ENCODE results near the gene CCDC6. TPM values are rescaled to one million over a fixed set of nuclear protein-coding genes. Genes with fewer than 3 reads are reported as not detected.
"Not testable (repeated sequence)": the region's sequence is repeated elsewhere in the genome, so short reads cannot be mapped to it uniquely, and the experiment has no call there.

Gene CCDC6
- total RNA-seq, 1 experiment from 2014 or later, result 13.2 TPM

DNA sequence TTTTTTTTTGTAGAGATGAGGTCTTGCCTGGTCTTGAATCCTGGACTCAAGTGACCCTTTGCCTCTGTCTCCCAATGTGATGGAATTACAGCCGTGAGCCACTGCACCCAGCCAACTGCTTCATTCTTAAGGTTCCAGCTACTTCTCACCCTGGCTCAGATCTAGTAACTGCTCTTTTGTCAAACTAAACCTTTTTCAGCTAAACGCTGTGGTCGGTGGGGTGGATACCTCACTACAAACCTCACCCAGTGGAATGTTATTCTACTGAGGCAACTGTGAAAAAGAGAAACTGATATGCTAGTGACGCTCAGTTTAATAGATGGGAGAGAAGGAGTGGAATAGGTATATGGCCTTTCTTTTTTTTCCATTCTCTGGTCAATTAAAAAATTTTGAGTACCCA lies 151.4 kb downstream of the CCDC6 start:
- DNase-seq (ENCODE audit: low read depth), result no peak

DNA sequence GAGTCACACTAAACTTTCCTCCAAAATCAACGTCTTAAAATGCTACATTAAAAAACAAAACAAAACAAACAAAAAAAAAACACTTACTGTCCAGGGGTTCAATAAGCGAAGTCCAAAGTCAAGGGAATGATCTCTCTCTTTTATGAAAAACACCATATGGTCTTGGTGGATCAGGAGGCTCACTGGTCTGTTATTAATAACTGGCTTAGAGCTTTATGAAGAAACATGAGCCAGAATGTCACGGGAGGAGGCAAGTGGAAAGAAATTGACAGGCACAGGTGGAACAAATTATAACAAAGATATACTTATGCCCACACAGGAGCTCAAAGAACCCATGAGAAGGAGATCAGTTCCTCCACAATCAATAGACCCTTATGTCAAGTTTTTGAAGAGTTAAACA lies 153.1 kb downstream of the CCDC6 start, which contains the start of gene MRLN:
TSS of gene MRLN (minus strand) at position 189 of the 400 bp plus-strand sequence.
- no peak for DNase-seq (ENCODE audit: low read depth)

DNA sequence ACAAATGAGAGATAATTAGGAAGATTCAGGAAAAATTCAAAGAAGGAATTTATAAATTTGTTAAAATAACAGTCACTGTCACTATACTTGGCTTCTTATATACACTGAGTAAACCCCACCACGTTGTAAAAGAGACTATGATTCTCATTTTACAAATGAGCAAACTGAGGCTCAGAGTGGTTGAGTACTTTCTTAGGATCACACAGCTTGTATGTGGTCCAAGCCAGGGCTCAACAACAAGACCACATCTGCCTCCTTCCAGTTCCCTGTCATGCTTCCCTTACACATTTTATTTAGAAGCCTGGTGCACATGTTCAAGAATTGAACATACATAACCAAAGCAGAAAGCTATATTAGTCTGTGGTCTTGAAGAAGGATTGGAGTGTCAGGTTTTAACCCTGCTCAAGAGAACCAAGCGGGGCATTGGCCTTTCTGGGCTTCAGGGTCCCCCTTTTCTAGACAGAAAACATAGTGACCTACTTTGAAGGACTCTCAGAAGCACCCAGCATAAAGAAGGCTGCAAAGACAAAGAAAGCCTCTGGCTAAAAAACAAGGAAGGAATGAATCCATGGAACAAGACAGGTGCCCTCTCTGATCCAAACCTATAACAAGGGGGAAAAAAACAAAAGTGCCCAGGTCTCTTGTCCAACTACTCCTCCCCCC lies 153.9 kb downstream of the CCDC6 start:
- no peak for DNase-seq (ENCODE audit: low read depth)

DNA sequence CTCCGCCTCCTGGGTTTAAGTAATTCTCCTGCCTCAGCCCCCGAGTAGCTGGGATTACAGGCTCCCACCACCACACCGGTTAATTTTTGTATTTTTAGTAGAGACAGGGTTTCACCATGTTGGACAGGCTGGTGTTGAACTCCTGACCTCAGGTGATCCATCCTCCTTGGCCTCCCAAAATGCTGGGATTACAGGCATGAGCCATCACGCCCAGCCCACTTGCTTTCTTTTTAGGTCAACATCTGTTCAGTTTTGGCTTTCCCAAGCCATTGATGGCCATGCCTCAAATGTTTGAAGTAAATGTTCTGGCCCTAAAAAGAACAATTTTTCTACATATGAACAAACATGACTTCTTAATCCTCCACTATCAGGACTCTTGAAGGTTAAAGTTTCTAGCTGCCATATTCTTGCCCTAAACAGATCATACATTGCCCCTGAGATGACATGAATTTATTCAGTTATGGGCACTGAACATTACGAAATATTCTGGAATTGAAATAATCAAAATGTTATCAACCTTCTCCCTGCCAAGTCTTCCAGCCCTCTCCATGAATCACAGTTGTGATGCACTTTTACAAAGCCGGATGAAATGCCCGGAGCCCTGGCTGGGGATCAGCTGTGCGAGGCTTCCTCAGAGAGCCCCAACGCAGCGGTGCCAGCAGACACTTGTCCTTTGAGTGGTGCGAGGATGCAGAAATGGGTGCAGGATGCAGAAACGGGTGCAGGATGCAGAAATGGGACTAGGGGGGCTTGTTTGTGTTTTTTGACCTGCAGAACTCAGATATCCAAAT lies 156.0 kb downstream of the CCDC6 start:
- no peak for DNase-seq (ENCODE audit: low read depth)

DNA sequence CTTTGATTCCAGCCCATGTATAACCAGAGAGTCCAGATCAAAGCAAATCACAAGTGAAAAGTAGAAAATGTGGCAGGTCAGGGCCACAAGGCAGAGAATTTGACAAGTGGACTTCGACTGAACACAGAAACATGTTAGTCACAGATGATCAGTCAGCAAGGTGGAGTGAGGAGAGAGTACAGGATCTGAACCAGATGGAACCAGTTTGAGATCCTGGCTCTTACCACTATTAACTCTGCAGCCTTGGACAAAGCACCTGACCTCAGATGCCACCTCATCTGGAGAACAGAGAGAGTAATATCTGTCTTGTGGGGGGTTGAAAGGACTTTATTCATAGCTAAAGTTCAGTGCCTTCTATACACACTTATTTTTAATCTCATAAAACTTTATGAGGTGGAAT lies 157.5 kb downstream of the CCDC6 start:
- no peak for DNase-seq (ENCODE audit: low read depth)

DNA sequence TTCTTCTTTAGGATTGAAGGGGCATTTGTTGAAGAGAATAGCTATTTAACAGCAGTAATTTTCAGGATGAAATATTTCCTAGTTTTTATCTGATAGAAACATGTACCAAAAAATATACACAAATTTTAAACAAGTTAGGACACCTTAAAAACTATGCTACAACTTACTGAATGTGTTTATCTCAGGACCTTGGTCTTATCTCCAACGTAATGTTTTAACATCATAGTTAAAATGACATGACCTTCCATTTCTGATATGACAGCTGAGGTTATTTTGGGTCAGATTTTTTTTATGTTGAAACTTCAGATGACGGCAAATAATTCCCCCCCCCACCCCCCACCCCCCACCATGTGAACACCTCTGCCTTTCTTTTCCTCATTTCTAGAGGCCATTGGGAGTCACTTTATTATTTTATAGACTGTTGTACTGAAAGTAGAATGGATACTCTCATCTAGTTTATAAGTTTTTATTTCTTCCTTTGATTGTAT lies 161.1 kb downstream of the CCDC6 start:
- no peak for DNase-seq (ENCODE audit: low read depth)

DNA sequence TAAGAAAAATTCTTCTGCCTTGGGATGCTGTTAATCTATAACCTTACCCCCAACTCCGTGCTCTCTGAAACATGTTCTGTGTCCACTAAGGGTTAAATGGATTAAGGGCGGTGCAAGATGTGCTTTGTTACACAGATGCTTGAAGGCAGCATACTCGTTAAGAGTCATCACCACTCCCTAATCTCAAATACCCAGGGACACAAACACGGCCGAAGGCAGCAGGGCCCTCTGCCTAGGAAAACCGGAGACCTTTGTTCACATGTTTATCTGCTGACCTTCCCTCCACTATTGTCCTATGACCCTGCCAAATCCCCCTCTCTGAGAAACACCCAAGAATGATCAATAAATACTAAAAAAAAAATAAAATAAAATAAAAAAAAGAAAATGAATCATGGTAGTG lies 161.6 kb downstream of the CCDC6 start:
- not testable (repeated sequence) for DNase-seq (ENCODE audit: low read depth)

DNA sequence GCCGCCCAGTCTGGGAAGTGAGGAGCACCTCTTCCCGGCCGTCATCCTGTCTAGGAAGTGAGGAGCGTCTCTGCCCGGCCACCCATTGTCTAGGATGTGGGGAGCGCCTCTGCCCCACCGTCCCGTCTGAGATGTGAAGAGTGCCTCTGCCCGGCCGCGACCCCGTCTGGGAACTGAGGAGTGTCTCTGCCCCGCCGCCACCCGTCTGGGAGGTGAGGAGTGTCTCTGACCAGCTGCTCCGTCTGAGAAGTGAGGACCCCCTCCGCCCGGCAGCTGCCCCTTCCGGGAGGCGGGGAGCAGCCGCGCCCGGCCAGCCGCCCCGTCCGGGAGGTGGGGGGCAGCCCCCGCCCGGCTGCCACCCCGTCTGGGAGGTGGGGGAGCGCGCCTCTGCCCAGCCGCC lies 162.2 kb downstream of the CCDC6 start:
- DNase-seq (ENCODE audit: low read depth), result not testable (repeated sequence)

DNA sequence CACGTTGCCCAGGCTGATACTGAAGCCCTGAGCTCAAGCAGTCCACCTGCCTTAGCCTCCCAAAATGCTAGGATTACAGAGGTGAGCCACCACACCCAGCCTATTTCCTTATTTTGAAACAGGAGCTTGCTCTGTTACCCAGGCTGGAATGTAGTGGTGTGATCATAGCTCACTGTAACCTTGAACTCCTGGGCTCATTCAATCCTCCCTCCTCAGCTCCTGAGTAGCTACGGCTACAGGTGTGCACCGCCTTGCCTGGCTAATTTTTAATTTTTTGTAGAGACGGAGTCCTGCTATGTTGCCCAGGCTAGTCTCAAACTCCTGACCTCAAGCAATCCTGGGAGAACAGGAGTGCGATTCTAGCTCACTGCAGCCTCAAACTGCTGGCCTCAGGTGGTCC lies 164.8 kb downstream of the CCDC6 start:
- DNase-seq (ENCODE audit: low read depth), result no peak

DNA sequence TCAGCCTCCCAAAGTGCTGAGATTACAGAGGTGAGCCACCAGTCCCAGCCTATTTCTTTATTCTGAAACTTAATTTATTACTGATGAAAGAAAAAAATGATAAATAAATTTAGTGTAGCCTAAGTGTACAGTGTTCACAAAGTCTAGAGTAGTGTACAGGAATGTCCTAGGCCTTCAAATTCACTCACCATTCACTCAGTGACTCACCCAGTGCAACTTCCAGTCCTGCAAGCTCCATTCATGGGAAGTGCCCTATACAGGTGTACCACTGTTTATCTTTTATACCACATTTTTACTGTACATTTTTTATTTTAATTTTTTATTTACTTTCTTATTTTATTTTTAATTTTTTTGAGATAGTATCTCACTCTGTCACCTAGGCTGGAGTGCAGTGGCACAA lies 165.3 kb downstream of the CCDC6 start:
- no peak for DNase-seq (ENCODE audit: low read depth)

Other genes starting within 250 kb of the CCDC6 start
- under 0.01 TPM in 1 of 2 replicates, not detected in the other for gene SLC16A9, start 196.7 kb downstream of the CCDC6 start, total RNA-seq (2014; rRNA removed; shearing (Covaris generic))
- not detected in 2 replicates for gene MRLN, start 153.1 kb downstream of the CCDC6 start, total RNA-seq (2014; rRNA removed; shearing (Covaris generic))

All from RPMI7951 (cell line).